ENCODE data around the gene KMT2E. TPM values are rescaled to one million over a fixed set of nuclear protein-coding genes. Genes with fewer than 3 reads are reported as not detected.
"Not testable (repeated sequence)": the region's sequence is repeated elsewhere in the genome, so short reads cannot be mapped to it uniquely, and the experiment has no call there.

The KMT2E gene
- total RNA-seq, 4 donors from 2014 or later, result 93.9 to 208 (median 118) TPM

DNA sequence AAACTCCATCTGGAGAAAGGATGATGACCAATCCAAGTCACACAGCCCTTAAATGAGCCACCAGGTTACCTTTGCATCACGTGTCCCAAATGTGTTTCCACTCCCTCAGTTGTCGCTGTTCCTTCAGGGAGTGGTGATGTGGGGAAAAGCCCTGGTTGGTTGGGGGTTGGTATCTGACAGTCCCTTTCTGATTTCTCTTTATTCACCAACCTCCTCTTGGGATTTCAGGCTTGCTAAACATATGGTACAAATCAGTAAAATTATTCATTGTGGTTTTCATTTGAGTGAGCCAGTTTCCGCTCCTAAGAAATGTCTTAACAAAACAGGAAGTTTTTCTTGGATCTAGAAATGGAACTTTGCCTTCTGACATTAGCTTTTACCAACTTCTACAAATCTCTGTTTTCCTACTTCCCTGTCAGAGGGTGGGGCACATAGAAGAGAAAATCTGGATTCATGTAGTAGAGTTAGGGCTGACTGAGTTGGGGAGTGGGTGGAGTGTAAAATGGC is 40.0 kb upstream of the KMT2E start:
- WGBS, result 34% methylated on average over 3 of the region's 3 CpGs
- Histone ChIP-seq H3K4me3 (no peak overlapping the region), H3K27me3 (no peaks in the 10 kb centered on the region), H3K4me1 (peaks cover 73% of the 10 kb centered on the region), H3K9me3 (no peaks in the 10 kb centered on the region), H3K27ac (peak overlapping the region; percentile 80), H3K36me3 (no peaks in the 10 kb centered on the region)
- TF ChIP-seq POLR2AphosphoS5 (IDR thresholded peaks at IDR 0.05) (peak in 1 of 3 donors; percentile 23), CTCF (IDR thresholded peaks at IDR 0.05) (no peak), POLR2A (IDR thresholded peaks at IDR 0.05) (no peak)
- no peak for DNase-seq (ENCODE audit: low spot score in 2 of 2)

DNA sequence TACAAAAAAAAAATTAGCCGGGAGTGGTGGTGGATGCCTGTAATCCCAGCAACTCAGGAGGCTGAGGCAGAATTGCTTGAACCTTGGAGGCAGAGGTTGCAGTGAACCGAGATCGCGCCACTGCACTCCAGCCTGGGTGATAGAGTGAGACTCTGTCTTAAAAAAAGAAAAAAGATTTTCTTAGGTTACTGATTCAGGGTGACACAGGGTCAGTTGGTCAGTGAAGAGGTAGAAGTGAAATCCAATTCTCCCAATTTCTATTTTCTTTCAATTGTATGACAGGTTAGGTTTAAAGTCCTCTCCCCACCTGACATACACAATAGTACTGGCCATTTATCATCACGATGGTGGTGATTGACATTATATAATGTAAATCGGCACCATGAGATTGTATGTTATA is 38.5 kb upstream of the KMT2E start:
- not testable (repeated sequence) for H3K9me3 ChIP-seq; H3K27ac ChIP-seq; H3K27me3 ChIP-seq; H3K4me3 ChIP-seq; H3K36me3 ChIP-seq; DNase-seq (ENCODE audit: low spot score in 2 of 2)
- WGBS, result 90% methylated on average over 6 of the region's 6 CpGs
- peaks cover 88% of the 10 kb centered on the region for H3K4me1 ChIP-seq

DNA sequence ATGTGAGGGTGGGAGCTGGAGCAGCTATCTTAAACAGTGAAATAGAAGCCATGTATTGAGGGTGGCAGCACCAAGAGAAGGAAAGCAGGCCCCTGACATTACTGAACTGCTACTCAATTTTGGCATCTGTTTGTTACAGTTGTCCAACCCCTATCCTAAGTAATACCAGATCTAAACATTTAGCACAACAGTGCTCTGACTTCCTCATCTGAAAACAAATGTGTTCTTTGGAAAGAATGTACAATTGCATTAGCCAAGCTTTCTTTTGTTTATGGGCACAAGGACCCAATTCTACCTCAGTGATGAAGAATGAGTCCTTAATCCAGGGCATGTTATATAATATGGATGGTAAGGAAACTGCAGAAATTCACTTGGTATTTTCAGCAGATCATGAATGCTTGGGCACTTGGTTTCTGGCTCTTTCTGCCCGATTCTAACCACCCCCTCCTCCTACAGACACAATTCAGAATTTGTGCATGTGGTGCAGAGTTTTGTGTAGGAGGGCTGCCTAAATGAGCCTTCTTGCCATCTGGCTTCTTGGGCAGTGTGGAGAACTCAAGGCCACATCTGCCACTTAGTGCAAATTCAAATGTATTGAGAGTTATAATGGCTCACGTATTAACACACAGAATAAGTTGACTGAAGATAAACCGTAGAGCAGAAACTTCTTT is 36.9 kb upstream of the KMT2E start:
- Histone ChIP-seq H3K36me3 (no peaks in the 10 kb centered on the region), H3K27ac (peak overlapping the region; percentile 80), H3K4me3 (no peak overlapping the region), H3K9me3 (no peaks in the 10 kb centered on the region), H3K4me1 (peaks cover 88% of the 10 kb centered on the region), H3K27me3 (no peaks in the 10 kb centered on the region)
- no peak for DNase-seq (ENCODE audit: low spot score in 2 of 2)
- TF ChIP-seq CTCF (IDR thresholded peaks at IDR 0.05), result no peak
- no peak for TF ChIP-seq POLR2AphosphoS5 (IDR thresholded peaks at IDR 0.05)
- no peak for TF ChIP-seq POLR2A (IDR thresholded peaks at IDR 0.05)
- no peak for TF ChIP-seq EP300 (IDR thresholded peaks at IDR 0.05)
- 72% methylated on average over 3 of the region's 3 CpGs for WGBS

DNA sequence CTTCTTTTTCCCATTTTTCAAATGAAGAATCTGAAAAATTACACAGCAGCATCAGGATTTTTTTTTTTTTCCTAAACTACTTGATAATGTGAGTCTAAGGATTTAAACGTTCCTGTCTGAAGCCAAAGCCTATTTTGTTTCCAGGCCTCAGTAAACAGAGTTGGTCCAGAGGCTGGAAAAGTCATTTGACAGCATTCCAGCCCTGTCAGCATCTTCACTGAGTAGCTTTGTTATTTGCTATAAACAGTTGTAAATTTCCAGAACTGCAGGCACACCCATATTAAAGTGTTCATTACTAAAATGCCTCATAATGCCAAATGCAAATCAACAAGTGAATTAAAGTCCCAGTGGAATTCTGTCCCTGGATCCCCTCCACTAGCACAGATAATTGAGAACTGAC is 35.5 kb upstream of the KMT2E start:
- Histone ChIP-seq H3K36me3 (no peaks in the 10 kb centered on the region), H3K27ac (peak overlapping the region; percentile 80), H3K9me3 (no peaks in the 10 kb centered on the region), H3K4me3 (no peak overlapping the region), H3K27me3 (no peaks in the 10 kb centered on the region), H3K4me1 (peaks cover 85% of the 10 kb centered on the region)
- TF ChIP-seq CTCF (IDR thresholded peaks at IDR 0.05), result no peak
- TF ChIP-seq EP300 (IDR thresholded peaks at IDR 0.05), result no peak
- TF ChIP-seq POLR2AphosphoS5 (IDR thresholded peaks at IDR 0.05), result peak in 1 of 3 donors; percentile 40
- no peak for TF ChIP-seq POLR2A (IDR thresholded peaks at IDR 0.05)
- no peak for DNase-seq (ENCODE audit: low spot score in 2 of 2)
- 8% methylated on average over 1 of the region's 1 CpG for WGBS

DNA sequence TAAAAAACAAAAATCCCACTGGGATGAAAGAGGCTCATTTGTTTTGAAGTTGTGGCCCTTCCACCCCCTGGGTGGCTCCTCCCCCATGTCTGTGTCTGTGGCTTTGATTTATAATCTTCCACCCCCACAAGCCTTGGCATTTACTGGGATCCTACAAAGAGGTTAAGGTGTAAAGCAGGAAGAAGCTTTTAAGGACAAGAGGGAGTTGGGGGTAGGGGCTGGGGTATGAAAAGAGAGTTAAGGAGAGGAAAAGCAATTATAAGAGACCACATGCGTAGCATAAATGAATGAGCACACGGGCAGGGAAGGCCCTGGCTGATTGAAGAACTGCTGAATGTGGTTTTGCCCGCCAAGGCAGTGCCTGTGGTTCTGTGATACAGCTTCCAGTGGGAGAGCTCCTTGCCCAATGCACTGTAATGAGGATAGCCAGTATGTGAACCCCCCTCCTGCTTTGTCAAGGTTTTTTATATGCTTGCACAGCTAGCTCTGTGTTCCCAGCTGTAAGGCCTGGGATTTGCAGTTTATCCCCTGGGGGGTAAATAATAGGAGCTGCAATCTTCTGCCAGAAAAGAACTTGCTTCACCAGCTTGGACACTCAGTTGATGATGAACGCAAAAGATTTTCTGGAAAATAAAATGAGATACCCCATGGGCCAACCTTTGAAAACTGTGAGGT is 34.7 kb upstream of the KMT2E start:
- no peaks in the 10 kb centered on the region for H3K9me3 ChIP-seq
- no peaks in the 10 kb centered on the region for H3K36me3 ChIP-seq
- peak overlapping the region; percentile 80 for H3K27ac ChIP-seq
- 21% methylated on average over 4 of the region's 4 CpGs for WGBS
- DNase-seq (ENCODE audit: low spot score in 2 of 2), result no peak
- no peaks in the 10 kb centered on the region for H3K27me3 ChIP-seq
- no peak overlapping the region for H3K4me3 ChIP-seq
- no peak for TF ChIP-seq POLR2A (IDR thresholded peaks at IDR 0.05)
- TF ChIP-seq CTCF (IDR thresholded peaks at IDR 0.05), result no peak
- peak in 1 of 3 donors; percentile 11 for TF ChIP-seq POLR2AphosphoS5 (IDR thresholded peaks at IDR 0.05)
- no peak for TF ChIP-seq EP300 (IDR thresholded peaks at IDR 0.05)
- H3K4me1 ChIP-seq, result peaks cover 78% of the 10 kb centered on the region
